SKM-1 treated with dmso at 0.1 percent for 144 hours (cell line): Measurements from ENCODE around the gene TPCN2.
"Not testable (repeated sequence)": the region's sequence is repeated elsewhere in the genome, so short reads cannot be mapped to it uniquely, and the experiment has no call there.

Source experiments
- DNase-seq: peaks from one replicate; lab custom pipeline; 2025; ENCODE audit not compliant: unreplicated experiment; lab: John Stamatoyannopoulos, UW

TPCN2 gene

DNA sequence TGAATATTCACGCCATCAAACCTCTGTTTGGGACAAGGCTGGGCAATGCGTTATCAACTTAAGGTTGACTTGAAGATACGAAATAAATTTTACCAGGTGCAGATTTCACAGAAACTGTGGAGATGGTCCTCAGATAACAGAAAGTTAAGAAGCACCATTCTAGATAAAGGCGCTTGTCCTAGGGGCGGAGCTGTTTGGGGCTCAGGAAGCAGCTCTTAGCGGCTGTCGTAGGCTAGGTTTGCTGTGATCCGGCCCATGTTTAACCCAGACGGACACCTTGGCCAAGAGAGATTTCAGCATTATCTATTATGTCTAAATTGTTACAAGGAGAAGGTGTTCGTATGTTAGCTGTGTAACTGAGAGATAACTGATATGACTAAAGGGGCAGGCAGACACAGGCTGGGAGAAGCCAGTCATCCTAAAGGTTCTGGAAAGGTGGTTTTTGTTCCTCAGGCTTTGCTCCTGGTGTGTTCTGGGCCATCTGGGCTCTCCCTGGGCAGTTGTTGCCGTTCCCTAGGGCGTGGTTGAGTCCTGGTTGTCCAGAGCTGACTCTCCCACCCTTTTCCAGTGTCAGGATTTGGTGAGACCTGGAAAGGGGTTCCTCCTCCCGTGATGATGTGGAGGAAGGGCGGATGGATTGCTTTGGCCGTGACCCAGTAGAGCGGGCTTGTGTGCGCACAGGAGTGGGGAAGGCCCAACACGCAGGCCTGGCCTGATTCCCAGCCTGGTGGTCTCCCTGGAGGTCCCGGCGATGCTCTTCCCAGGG lies 25.8 kb downstream of the TPCN2 start:
- DNase-seq: no peak

DNA sequence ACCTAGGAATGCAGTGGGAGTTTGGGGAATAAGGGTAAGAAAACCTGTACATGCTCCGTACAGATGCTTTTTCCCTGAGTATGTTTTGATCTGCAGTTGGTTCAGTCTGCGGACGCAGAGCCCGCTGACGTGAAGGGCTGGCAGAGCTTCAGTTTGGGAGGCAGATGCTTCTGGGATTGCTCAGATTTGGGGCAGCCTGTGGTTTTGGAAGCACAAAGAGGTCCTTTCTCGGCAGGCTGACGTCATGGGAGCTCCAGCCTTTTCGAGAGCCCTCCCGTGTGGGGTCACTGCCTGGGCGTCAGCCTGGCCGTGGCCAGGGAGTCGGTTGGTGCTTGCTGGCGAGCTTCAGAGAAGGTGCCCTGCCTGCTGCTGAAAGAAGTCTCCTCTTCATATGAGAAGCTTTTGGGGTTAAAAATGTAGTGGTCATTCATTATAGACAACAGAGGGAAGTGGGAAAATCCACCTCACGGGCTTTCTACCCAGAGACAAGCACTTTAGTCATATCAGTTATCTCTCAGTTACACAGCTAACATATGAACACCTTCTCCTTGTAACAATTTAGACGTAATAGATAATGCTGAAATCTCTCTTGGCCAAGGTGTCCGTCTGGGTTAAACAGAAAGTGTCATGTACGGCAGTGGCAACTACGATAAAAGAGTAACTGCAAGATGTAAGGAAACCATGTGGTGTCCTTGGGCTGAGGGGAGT lies 26.8 kb downstream of the TPCN2 start:
- DNase-seq: no peak

DNA sequence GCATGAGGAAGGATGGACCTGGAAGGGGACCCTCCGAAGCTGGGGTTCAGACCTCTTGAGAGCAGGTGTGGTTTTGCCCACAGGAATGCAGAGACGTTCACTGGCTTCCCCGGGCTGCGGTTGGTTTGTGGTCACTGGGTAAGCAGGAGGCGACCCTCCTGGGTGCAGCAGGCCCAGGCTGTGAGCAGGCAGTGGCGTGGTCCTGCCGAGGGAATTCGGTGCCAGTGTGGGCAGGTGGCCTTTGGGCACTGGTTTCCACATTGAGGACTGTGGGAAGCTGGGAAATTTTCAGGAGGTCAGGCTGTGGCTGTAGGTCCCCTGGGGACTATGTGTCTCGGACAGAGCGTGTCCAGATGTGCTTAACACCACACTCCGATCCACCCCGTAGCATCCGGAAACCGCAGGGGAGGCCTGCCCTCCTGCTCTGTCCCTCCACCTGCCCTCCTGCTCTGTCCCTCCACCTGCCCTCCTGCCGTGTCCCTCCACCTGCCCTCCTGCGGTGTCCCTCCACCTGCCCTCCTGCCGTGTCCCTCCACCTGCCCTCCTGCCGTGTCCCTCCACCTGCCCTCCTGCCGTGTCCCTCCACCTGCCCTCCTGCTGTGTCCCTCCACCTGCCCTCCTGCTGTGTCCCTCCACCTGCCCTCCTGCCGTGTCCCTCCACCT lies 27.5 kb downstream of the TPCN2 start:
- DNase-seq: no peak

DNA sequence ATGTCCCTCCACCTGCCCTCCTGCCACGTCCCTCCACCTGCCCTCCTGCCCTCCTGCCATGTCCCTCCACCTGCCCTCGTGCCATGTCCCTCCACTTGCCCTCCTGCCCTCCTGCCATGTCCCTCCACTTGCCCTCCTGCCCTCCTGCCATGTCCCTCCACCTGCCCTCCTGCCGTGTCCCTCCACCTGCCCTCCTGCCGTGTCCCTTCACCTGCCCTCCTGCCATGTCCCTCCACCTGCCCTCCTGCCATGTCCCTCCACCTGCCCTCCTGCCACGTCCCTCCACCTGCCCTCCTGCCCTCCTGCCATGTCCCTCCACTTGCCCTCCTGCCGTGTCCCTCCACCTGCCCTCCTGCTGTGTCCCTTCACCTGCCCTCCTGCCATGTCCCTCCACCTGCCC lies 28.2 kb downstream of the TPCN2 start:
- DNase-seq: not testable (repeated sequence)

DNA sequence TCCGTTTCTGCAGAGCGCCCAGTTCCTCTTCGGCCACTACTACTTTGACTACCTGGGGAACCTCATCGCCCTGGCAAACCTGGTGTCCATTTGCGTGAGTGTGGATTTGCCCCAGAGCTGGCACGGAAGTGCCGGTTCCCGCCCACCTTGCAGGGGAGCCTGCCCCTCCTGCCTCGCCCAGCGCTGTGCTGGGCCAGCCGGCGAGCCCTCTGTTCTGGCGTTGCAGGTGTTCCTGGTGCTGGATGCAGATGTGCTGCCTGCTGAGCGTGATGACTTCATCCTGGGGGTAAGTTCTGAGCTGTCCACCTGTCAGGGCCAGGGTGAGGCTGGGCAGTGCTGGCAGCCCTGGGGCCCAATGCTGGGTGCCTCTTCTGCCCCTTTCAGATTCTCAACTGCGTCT lies 29.8 kb downstream of the TPCN2 start:
- no peak for DNase-seq

DNA sequence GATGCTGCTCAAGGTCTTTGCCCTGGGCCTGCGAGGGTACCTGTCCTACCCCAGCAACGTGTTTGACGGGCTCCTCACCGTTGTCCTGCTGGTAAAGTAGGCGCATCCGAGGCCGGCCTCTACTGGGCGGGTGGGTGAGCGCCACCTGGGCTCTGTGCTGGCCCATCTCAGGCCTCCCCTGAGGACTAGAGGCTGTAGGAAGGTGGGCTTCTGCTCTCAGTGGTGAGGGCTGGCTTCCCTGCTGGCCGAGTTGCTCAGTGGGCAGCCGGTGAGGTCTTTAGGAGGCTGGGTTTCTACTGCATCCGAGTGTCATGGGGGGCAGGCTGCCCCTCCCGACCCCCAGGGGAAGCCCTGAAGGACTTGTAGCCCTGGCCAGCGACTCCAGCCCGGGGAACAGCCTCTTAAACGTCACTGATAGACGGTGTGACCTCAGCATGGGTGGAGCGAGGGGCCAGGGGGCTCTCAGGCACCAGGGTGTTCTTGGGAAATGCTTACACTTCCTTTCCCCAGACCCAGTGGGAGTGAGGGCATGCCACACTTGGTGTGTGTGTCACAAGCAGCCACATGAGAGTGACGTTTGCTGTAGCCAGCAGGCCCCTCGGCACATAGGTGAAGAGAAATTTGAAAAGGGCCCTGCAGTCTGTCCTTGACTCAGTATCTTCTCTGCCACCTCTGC lies 30.3 kb downstream of the TPCN2 start:
- DNase-seq: no peak

DNA sequence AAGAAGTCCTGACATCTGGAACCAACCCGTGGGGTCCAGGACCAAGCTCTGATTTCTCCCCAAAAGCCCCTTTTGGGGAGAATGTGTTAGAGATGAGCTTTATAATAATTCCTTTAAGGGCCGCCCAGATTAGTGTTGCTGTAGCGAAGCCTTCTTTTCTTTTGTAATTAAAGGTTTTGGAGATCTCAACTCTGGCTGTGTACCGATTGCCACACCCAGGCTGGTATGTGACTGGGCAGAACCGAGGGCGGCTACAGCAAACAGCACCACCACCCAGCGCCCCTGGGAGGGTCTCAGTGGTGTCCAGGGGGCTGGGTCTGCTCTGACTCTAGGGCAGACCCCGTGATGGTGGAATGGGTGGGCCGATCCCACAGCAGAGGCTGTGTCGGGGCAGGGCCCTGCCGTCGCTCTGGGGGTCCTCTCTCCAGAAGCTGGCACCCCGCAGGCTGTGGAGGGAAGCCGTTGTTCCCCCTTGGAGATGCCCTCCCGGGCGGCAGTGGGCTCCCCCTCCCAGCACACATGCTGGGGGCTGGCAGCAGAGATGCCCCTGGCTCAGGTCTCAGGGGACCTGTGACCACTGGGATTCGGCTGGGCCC lies 31.0 kb downstream of the TPCN2 start:
- DNase-seq: no peak

DNA sequence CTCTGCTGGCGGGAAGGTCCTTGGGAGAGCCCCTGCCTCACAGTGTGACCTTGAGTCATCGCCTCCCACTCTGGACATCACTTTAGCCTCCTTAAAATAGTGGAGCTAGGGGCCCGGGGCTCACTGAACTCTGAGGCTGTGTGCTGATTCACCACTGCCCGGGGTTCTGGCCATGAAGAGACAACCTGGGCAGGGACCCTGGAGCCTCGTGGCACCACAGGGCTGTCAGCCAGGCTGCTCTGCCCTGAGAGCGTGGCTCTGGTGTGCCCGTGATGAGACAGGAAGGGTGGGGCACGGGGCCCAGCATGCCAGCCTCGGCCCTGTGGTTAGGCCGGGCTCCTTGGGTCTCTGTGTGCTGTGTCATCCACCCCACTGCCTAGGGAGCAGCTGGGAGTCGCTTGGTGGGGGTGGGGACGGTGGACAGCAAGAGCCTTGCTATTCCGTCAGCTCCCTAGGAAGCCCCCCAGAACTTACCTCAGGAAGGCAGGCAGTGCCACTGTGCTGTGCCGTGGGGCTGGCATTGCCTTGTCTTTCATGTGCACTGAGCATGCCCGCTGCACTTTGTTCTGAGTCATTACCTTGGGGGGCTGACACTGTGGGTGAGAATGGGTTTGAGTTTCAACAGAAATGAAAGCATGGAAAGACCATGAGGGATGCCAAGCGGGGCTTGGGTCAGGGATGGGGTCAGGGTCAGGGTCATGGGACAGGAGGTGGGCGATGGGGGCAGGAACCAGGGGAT lies 31.7 kb downstream of the TPCN2 start:
- no peak for DNase-seq

DNA sequence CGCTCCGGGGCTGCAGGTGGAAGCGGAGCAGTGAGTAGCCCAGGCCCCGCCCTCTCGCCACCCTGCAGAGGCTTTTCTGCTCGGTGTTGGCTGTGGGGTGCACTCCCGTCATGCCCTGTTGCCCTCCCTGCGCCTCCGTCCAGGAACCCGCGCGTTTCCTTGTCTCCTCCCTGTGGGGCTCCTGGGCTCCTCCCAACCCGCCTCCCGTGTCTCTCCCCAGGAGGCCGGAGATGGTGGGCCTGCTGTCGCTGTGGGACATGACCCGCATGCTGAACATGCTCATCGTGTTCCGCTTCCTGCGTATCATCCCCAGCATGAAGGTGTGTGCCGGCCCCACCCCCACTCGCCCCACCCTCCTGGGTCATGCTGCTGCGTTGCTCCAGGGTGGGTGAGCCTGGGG lies 32.4 kb downstream of the TPCN2 start:
- no peak for DNase-seq

DNA sequence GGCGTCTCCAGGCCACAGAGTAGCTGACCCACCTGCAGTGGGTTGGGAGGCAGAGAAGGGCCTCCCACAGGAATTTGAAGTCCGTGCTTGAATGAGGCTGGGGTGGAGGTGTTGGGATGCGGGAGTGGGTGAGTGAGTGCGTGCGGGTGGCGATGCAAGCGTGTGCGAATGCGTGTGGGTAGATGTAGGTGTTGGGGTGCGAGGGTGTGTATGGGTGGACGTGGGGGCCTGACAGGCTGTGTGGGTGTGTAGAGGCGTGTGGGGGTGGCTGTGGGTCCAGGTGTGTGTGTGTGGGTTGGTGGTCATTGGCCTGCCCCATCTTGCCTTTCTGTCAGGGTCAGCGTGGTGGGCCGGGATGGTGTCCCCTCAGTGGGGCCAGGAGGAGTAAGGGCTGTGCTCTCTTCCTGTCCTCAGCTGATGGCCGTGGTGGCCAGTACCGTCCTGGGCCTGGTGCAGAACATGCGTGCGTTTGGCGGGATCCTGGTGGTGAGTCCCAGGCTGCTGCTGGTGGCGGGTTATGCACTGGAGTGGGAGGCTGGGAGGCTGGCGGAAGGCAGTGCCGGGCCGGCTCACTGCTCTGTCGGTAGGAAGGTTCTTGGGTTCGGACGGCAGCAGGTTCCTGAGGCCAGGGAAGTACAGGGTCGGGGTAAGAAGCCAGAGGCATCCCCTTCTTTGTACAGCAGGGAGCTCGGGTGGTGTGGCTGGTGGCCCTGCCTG lies 35.0 kb downstream of the TPCN2 start:
- DNase-seq: no peak

DNA sequence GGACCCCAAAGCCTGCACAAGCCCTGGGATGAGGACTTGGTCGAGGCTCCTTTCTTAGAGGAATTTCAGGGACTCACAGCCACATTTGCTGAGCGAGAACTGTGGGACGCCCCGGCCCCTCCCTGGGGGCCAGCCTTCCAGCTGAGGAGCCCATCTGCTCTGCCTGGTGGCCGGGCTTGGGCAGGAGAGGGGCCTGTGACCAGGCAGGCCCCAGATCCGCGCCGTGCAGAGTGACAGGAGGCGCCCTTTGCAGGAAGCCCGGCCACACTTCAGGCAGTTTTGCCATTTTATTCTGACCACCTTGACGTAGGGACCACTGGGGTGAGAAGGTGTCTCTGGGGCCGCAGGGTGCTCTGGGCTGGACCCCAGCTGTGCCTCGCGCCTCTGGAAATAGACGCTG lies 35.6 kb downstream of the TPCN2 start:
- DNase-seq: no peak

DNA sequence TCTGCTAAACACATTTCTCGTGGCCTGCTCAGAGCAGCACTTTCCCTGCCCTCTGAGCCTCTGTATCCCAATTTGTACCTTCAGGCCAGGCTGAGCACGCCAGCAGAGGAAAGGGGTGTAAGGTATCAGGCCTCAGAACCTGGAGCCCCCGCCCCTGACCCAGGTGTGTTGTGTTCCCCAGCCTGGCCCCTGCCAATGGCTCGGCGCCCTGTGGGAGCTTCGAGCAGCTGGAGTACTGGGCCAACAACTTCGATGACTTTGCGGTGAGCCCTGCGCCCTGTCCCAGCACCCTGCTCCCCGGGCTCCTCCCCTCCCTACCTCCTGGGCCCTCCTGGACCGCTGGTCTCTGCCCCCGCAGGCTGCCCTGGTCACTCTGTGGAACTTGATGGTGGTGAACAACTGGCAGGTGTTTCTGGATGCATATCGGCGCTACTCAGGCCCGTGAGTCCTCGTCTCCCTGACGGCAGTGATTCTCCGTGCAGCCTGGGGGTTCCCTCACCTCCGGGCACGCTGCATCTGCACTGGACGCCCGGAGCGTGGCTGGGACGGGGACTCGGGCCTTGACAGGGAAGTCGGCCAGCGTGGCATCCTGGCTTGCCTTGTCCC lies 36.9 kb downstream of the TPCN2 start:
- DNase-seq: no peak

DNA sequence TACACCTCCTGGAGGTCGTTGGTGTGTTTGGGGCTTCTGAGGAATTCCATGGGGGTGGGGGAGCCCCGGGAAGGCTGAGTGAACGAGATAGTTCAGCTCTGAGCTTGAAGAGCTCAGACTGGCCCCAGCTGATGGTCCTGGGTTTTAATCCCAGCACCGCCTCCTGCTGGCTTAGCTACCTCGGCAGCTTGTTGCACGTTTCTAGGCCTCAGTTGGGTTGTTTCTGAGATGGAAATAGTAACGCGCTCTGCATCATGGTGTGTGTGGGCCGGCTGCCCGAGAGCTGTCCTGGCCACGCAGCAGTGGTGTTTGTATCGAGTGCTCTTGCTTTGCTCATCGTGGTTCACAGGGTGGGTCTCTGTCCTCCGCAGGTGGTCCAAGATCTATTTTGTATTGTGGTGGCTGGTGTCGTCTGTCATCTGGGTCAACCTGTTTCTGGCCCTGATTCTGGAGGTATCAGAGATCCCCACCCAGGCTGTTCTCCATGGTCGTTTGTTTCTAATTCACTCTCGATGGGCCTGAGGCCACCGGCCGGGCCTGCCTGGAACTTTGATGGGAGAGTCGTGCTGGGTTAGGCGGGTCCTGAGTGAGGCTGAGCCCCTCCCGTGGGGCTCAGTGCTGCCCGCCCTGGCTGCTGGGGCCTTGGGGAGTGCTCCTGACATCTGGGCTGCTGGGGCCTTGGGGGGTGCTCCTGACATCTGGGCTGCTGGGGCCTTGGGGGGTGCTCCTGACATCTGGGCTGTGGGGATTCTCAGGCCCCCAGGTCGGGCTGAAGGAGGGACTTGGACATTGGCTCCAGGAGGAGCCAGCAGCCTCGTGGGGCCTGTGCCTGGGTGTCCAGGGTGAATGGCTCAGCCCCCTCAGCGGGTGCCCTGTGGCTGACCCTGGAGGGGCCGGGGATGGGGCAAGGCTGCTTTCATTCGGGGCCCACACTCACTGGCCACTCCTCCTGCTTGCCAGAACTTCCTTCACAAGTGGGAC lies 37.7 kb downstream of the TPCN2 start:
- DNase-seq: no peak

DNA sequence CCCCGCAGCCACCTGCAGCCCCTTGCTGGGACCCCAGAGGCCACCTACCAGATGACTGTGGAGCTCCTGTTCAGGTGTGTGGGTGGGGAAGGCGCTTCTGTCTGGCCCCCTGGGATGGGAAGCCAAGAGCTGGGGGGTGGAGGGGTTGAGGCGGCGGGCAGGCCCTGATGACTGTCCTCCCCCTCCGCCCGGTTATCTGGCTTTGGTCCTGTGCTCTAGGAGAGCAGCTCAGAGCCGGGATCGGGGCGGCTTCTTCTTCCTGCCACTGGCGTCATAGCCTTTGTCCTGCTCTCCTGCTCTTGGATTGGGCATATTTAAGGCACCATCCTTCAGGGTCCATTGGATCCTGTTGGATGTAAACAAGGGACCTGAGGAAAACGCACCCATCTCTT lies 38.4 kb downstream of the TPCN2 start:
- no peak for DNase-seq

DNA sequence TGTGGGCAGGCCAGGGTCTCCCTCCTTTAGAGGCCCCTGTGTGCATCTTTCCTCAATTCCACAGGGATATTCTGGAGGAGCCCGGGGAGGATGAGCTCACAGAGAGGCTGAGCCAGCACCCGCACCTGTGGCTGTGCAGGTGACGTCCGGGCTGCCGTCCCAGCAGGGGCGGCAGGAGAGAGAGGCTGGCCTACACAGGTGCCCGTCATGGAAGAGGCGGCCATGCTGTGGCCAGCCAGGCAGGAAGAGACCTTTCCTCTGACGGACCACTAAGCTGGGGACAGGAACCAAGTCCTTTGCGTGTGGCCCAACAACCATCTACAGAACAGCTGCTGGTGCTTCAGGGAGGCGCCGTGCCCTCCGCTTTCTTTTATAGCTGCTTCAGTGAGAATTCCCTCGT lies 39.1 kb downstream of the TPCN2 start:
- DNase-seq: no peak

DNA sequence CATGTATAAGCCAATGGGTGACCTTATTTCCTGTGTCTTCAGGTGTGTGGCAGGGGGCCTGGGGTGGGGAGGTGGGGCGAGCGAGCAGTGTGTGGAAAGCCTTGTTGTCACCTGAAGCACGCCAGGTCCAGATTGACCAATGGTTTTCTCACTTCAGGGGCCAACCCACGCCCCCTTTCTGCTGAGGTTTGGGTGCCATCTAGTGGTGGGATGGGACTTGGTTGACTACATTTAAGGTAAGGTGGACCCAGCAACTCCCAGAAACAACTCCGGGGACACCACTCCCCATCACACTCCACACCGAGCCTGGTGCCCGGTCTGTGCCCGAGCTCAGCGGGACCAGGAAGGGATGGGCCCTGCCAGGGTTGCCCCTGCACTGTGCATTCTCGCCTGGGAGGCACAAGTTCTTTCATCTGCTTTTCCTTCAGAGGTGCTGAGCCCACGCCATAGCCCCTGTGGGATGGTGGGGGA lies 40.0 kb downstream of the TPCN2 start:
- peak; percentile 39 for DNase-seq

DNA sequence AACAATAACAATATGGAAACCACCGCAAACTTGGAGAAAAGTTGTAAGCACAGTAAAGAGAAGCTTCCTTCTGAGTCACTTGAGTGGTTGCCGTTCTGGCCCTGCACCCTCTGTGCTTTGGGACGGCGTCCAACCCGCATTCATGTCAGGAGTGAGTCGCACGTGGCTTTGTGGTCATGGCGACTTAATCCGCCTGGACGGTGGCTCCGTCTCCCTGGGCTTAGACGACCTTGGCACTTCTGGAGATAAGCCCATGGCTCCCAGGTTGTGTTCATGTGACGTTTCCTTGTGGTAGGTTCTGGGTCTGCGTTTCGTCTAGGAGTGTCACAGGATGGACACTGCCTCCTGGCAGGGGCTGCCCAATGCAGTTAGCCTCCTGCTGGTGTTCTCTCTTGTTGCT lies 40.5 kb downstream of the TPCN2 start:
- DNase-seq: no peak

DNA sequence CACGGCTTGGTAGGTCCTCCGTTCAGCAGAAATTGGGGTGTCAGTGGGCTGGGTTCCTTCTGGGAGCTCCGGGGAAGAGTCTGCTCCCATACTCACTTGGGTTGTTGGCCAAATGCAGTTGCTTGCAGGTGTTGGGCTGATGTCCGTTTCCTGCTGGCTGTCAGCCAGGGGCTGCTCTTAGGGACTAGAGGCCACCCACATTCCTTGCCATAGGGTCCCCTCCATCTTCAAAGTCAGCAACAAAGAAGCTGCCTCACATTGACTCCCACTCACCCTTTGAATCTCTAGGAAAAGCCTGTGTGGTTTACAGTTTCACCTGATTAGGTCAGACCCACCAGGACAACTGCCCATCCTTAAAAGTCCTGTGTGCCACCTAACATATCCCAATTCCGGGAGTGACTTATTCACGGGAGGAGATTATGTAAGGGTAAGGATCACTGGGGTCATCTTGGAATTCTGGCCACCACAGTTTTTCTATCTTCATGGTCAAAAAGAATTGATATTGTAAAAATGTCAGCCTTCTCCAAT lies 43.0 kb downstream of the TPCN2 start:
- no peak for DNase-seq
